Astrocyte (in vitro differentiated cells and primary cell): ENCODE data around the gene CACNB1. TPM values are rescaled to one million over a fixed set of nuclear protein-coding genes. Genes with fewer than 3 reads are reported as not detected.

Experiments used
- DNase-seq: peaks from one replicate; pipeline ENCODE4 v3.0.0-alpha.2; 2010; ENCODE audit warnings: low read depth
- FAIRE-seq: peaks from 2 replicates; lab custom pipeline; 2011; peaks lifted over from hg19 to GRCh38; lab: Jason Lieb, UNC
- H2AFZ ChIP-seq: 2 replicates; pipeline ENCODE4 v1.6.0; 2012; ENCODE audit warnings: low read depth, low read length, inconsistent platforms
- H3K27ac ChIP-seq: 2 replicates; pipeline ENCODE4 v1.5.1; 2011; ENCODE audit warnings: low read depth, low read length, inconsistent platforms
- H3K27me3 ChIP-seq: 2 replicates; pipeline ENCODE4 v1.6.0; 2011; ENCODE audit warnings: low read length, inconsistent platforms; ENCODE audit not compliant: insufficient read depth
- H3K36me3 ChIP-seq: 2 replicates; pipeline ENCODE4 v1.5.1; 2011; ENCODE audit warnings: low read length, inconsistent platforms; ENCODE audit not compliant: insufficient read depth
- H3K4me1 ChIP-seq: 2 replicates; pipeline ENCODE4 v1.5.1; 2011; ENCODE audit warnings: low read length, inconsistent platforms; ENCODE audit not compliant: insufficient read depth
- H3K4me2 ChIP-seq: 2 replicates; pipeline ENCODE4 v1.6.0; 2012; ENCODE audit warnings: low read length, inconsistent platforms
- H3K4me3 ChIP-seq: 2 replicates; pipeline ENCODE4 v1.5.1; 2011; ENCODE audit warnings: low read depth, mild to moderate bottlenecking, low read length, inconsistent platforms; ENCODE audit not compliant: insufficient read depth
- H3K79me2 ChIP-seq: 2 replicates; pipeline ENCODE4 v1.6.0; 2012; ENCODE audit warnings: mild to moderate bottlenecking, low read length, inconsistent platforms; ENCODE audit not compliant: insufficient read depth
- H3K9ac ChIP-seq: 2 replicates; pipeline ENCODE4 v1.6.0; 2012; ENCODE audit warnings: mild to moderate bottlenecking, low read length, inconsistent platforms
- H3K9me3 ChIP-seq: 2 replicates; pipeline ENCODE4 v1.5.1; 2012; ENCODE audit warnings: low read depth, mild to moderate bottlenecking, low read length, inconsistent platforms; ENCODE audit not compliant: insufficient read depth
- H4K20me1 ChIP-seq: 2 replicates; pipeline ENCODE4 v1.6.0; 2012; ENCODE audit warnings: low read length, inconsistent platforms; ENCODE audit not compliant: insufficient read depth
- H3K27ac Mint-ChIP-seq: one replicate; pipeline ENCODE4 v1.8.0; 2021; ENCODE audit warnings: mild to moderate bottlenecking, mixed read lengths; ENCODE audit not compliant: unreplicated experiment
- H3K27me3 Mint-ChIP-seq: one replicate; pipeline ENCODE4 v1.8.0; 2021; ENCODE audit warnings: low read depth, mixed read lengths; ENCODE audit not compliant: unreplicated experiment
- H3K36me3 Mint-ChIP-seq: one replicate; pipeline ENCODE4 v1.8.0; 2021; ENCODE audit warnings: low read depth, mixed read lengths; ENCODE audit not compliant: unreplicated experiment
- H3K4me1 Mint-ChIP-seq: one replicate; pipeline ENCODE4 v1.8.0; 2021; ENCODE audit warnings: low read depth, mixed read lengths; ENCODE audit not compliant: unreplicated experiment
- H3K4me3 Mint-ChIP-seq: one replicate; pipeline ENCODE4 v1.8.0; 2021; ENCODE audit warnings: mild to moderate bottlenecking, moderate library complexity, mixed read lengths; ENCODE audit not compliant: unreplicated experiment
- H3K9me3 Mint-ChIP-seq: one replicate; pipeline ENCODE4 v1.8.0; 2021; ENCODE audit warnings: mild to moderate bottlenecking, mixed read lengths; ENCODE audit not compliant: unreplicated experiment
- CTCF ChIP-seq: IDR thresholded peaks from 2 replicates; pipeline ENCODE4 v1.5.1; 2011; ENCODE audit warnings: low read depth, mild to moderate bottlenecking, inconsistent platforms, low read length, moderate library complexity; ENCODE audit not compliant: insufficient read depth
- EZH2 ChIP-seq: IDR thresholded peaks from 2 replicates; pipeline ENCODE4 v1.6.1; 2012; ENCODE audit warnings: mild to moderate bottlenecking, low read length, inconsistent platforms; ENCODE audit not compliant: insufficient read depth
- total RNA-seq: library from RNA; stranded (reverse); gene quantifications from 2 replicates; pipeline ENCODE4 v1.2.1, GENCODE V29; 2021

CACNB1 gene
- total RNA-seq, 1 donor from 2014 or later, result 16.6 TPM

DNA sequence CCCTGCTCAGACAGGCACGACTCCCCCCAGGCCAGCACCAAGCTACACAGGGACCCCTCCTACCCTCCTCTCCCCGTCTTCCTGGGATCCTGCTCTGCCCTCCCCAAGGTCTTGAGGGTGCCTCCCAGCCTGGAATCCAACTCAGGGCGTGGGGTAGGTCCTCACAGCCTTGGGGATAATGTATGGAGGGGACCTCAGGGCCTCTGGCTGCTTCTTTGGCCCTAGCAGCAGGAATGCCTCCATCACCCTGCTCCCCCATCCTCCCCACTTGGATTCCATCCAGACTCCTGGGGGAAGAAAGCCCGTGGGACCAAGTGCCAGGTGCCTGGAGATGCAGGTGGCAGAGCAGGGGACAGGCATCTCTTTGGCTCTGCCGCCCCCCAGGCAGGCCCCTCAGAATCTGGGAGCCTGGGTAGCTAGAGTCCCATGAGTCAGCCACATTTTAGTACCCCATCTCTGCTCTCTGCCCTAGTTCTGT lies 39.0 kb upstream of the CACNB1 start:
- no peak overlapping the region for H3K4me3 Mint-ChIP-seq
- Histone ChIP-seq H3K9ac (no peak overlapping the region), H3K27me3 (peaks cover 3% of the 10 kb centered on the region), H3K27ac (no peak overlapping the region), H2AFZ (no peak overlapping the region), H3K9me3 (no peaks in the 10 kb centered on the region), H3K4me3 (no peak overlapping the region), H3K79me2 (no peaks in the 10 kb centered on the region), H3K36me3 (no peaks in the 10 kb centered on the region), H3K4me1 (peaks cover 11% of the 10 kb centered on the region), H4K20me1 (no peaks in the 10 kb centered on the region), H3K4me2 (no peak overlapping the region)
- peaks cover 3% of the 10 kb centered on the region for H3K4me1 Mint-ChIP-seq
- DNase-seq, result no peak
- FAIRE-seq, result no peak
- no peaks in the 10 kb centered on the region for H3K36me3 Mint-ChIP-seq
- H3K27me3 Mint-ChIP-seq, result peaks cover 28% of the 10 kb centered on the region
- H3K9me3 Mint-ChIP-seq, result no peaks in the 10 kb centered on the region
- TF ChIP-seq CTCF (no peak), EZH2 (no peak)
- H3K27ac Mint-ChIP-seq, result no peak overlapping the region

GRCh38 chr17:39235555-39236449 lies 38.3 kb upstream of the CACNB1 start:
- H3K4me2 ChIP-seq, result no peak overlapping the region
- Mint-ChIP-seq H3K36me3 (no peaks in the 10 kb centered on the region), H3K9me3 (no peaks in the 10 kb centered on the region), H3K4me3 (no peak overlapping the region), H3K27ac (no peak overlapping the region), H3K27me3 (peaks cover 31% of the 10 kb centered on the region), H3K4me1 (peaks cover 3% of the 10 kb centered on the region)
- H3K79me2 ChIP-seq, result no peaks in the 10 kb centered on the region
- FAIRE-seq (no peak), DNase-seq (peak; percentile 35)
- H3K4me1 ChIP-seq, result peaks cover 11% of the 10 kb centered on the region
- no peaks in the 10 kb centered on the region for H3K9me3 ChIP-seq
- no peak overlapping the region for H3K9ac ChIP-seq
- no peak overlapping the region for H3K4me3 ChIP-seq
- peaks cover 3% of the 10 kb centered on the region for H3K27me3 ChIP-seq
- no peak for TF ChIP-seq EZH2
- TF ChIP-seq CTCF, result peak; percentile 77
- no peak overlapping the region for H3K27ac ChIP-seq
- H4K20me1 ChIP-seq, result no peaks in the 10 kb centered on the region
- no peaks in the 10 kb centered on the region for H3K36me3 ChIP-seq
- H2AFZ ChIP-seq, result no peak overlapping the region
